Neural progenitor cell (in vitro differentiated cells): ENCODE results near the gene ARSB. TPM values are rescaled to one million over a fixed set of nuclear protein-coding genes. Genes with fewer than 3 reads are reported as not detected.
"Not testable (repeated sequence)": the region's sequence is repeated elsewhere in the genome, so short reads cannot be mapped to it uniquely, and the experiment has no call there.

Experiments used
- DNase-seq: peaks from one replicate; pipeline ENCODE4 v3.0.0-alpha.2; 2016; ENCODE audit warnings: low spot score
- H2AFZ ChIP-seq: fragments of 200-600 bp; sonication (generic); replicated peaks from 2 replicates; pipeline ENCODE4 v1.6.1; 2016; ENCODE audit warnings: antibody characterized with exemption
- H3F3A ChIP-seq: fragments of 200-600 bp; sonication (generic); 2 replicates; pipeline ENCODE4 v1.6.1; 2016; ENCODE audit warnings: antibody characterized with exemption, low read depth
- H3K27ac ChIP-seq: fragments of 200-600 bp; sonication (generic); 2 replicates; pipeline ENCODE4 v1.5.1; 2016; ENCODE audit warnings: mild to moderate bottlenecking
- H3K27me3 ChIP-seq: fragments of 200-600 bp; sonication (generic); 2 replicates; pipeline ENCODE4 v1.6.1; 2016; ENCODE audit warnings: mild to moderate bottlenecking, moderate library complexity
- H3K36me3 ChIP-seq: fragments of 200-600 bp; sonication (generic); 2 replicates; pipeline ENCODE4 v1.5.1; 2016
- H3K4me1 ChIP-seq: fragments of 200-600 bp; sonication (generic); 2 replicates; pipeline ENCODE4 v1.6.1; 2016; ENCODE audit warnings: mixed run types
- H3K4me2 ChIP-seq: fragments of 200-600 bp; sonication (generic); 2 replicates; pipeline ENCODE4 v1.6.1; 2016
- H3K4me3 ChIP-seq: fragments of 200-600 bp; sonication (generic); 2 replicates; pipeline ENCODE4 v1.5.1; 2016
- H3K79me2 ChIP-seq: fragments of 200-600 bp; sonication (generic); 2 replicates; pipeline ENCODE4 v1.6.1; 2016; ENCODE audit warnings: low read depth
- H3K9ac ChIP-seq: fragments of 200-600 bp; sonication (generic); 2 replicates; pipeline ENCODE4 v1.6.1; 2016
- H3K9me3 ChIP-seq: fragments of 200-600 bp; sonication (generic); 2 replicates; pipeline ENCODE4 v1.5.1; 2016; ENCODE audit warnings: low read depth
- H4K20me1 ChIP-seq: fragments of 200-600 bp; sonication (generic); 2 replicates; pipeline ENCODE4 v1.6.1; 2016; ENCODE audit warnings: low read depth
- H3K27ac Mint-ChIP-seq: 3 replicates; pipeline ENCODE4 v1.8.0; 2021; ENCODE audit warnings: mixed read lengths
- H3K27me3 Mint-ChIP-seq: 2 replicates; pipeline ENCODE4 v1.8.0; 2022; ENCODE audit warnings: low read depth, mild to moderate bottlenecking, inconsistent platforms, moderate library complexity, mixed read lengths; ENCODE audit not compliant: insufficient read depth
- H3K36me3 Mint-ChIP-seq: 3 replicates; pipeline ENCODE4 v1.8.0; 2021; ENCODE audit warnings: mixed read lengths
- H3K4me1 Mint-ChIP-seq: 3 replicates; pipeline ENCODE4 v1.8.0; 2021; ENCODE audit warnings: mixed read lengths
- H3K4me3 Mint-ChIP-seq: 3 replicates; pipeline ENCODE4 v1.8.0; 2021; ENCODE audit warnings: mild to moderate bottlenecking, moderate library complexity, mixed read lengths
- H3K9me3 Mint-ChIP-seq: 3 replicates; pipeline ENCODE4 v1.8.0; 2020; ENCODE audit warnings: mixed read lengths
- CTCF ChIP-seq: fragments of 200-600 bp; sonication (generic); IDR thresholded peaks from 2 replicates; pipeline ENCODE4 v1.5.1; 2017; ENCODE audit warnings: antibody characterized with exemption, mild to moderate bottlenecking
- EZH2 ChIP-seq: fragments of 200-600 bp; sonication (generic); IDR thresholded peaks from 2 replicates; pipeline ENCODE4 v1.6.1; 2017; ENCODE audit warnings: antibody characterized with exemption, mild to moderate bottlenecking, moderate library complexity
- EZH2phosphoT487 ChIP-seq: fragments of 200-600 bp; sonication (generic); IDR thresholded peaks from 2 replicates; pipeline ENCODE4 v1.6.1; 2017; ENCODE audit warnings: antibody characterized with exemption
- total RNA-seq: library from RNA; depleted of rRNA; stranded (reverse); fragments of >200 nt; gene quantifications from 2 replicates; pipeline ENCODE4 v1.2.3, GENCODE V29; 2015; ENCODE audit warnings: low replicate concordance

ARSB gene
- total RNA-seq, 1 donor from 2014 or later = 15.3 TPM

- Histone ChIP-seq H3K9me3 (no peaks in the 10 kb centered on the region), H3K27me3 (no peaks in the 10 kb centered on the region), H3K79me2 (no peaks in the 10 kb centered on the region), H4K20me1 (no peaks in the 10 kb centered on the region), H3K9ac (no peak overlapping the region), H3K36me3 (no peaks in the 10 kb centered on the region), H3F3A (no peaks in the 10 kb centered on the region), H3K4me2 (no peak overlapping the region), H3K4me1 (no peaks in the 10 kb centered on the region), H2AFZ (no peak overlapping the region), H3K27ac (no peak overlapping the region), H3K4me3 (no peak overlapping the region)
- DNase-seq = no peak
- Mint-ChIP-seq H3K4me3 (no peak overlapping the region), H3K27me3 (peaks cover 6% of the 10 kb centered on the region), H3K36me3 (peaks cover 12% of the 10 kb centered on the region), H3K27ac (no peak overlapping the region), H3K9me3 (peaks cover 32% of the 10 kb centered on the region), H3K4me1 (no peaks in the 10 kb centered on the region)
- TF ChIP-seq EZH2 (no peak), CTCF (no peak), EZH2phosphoT487 (no peak)
Observed at GRCh38 chr5:78858364-78858763, 126.7 kb downstream of the ARSB start.

GRCh38 chr5:78855026-78855425, 130.1 kb downstream of the ARSB start:
- Histone ChIP-seq H3K9me3 (no peaks in the 10 kb centered on the region), H3K36me3 (no peaks in the 10 kb centered on the region), H3K4me1 (no peaks in the 10 kb centered on the region), H3K79me2 (no peaks in the 10 kb centered on the region), H3K27me3 (no peaks in the 10 kb centered on the region), H3K4me2 (no peak overlapping the region), H3K9ac (no peak overlapping the region), H2AFZ (no peak overlapping the region), H3K4me3 (no peak overlapping the region), H3K27ac (no peak overlapping the region), H4K20me1 (no peaks in the 10 kb centered on the region), H3F3A (no peaks in the 10 kb centered on the region)
- no peak for DNase-seq
- H3K27me3 Mint-ChIP-seq = peaks cover 2% of the 10 kb centered on the region
- H3K9me3 Mint-ChIP-seq = peaks cover 14% of the 10 kb centered on the region
- no peaks in the 10 kb centered on the region for H3K4me1 Mint-ChIP-seq
- no peak for TF ChIP-seq CTCF
- TF ChIP-seq EZH2phosphoT487 = no peak
- no peak for TF ChIP-seq EZH2
- H3K4me3 Mint-ChIP-seq = no peak overlapping the region
- no peak overlapping the region for H3K27ac Mint-ChIP-seq
- H3K36me3 Mint-ChIP-seq = peaks cover 10% of the 10 kb centered on the region

- H3K4me1 Mint-ChIP-seq, H3K27me3 ChIP-seq, H3K4me3 Mint-ChIP-seq, H3K9ac ChIP-seq, H3K4me3 ChIP-seq, H3K79me2 ChIP-seq, H3K4me2 ChIP-seq, H3K27ac Mint-ChIP-seq, H4K20me1 ChIP-seq, H3K9me3 ChIP-seq, DNase-seq, H2AFZ ChIP-seq, H3K27me3 Mint-ChIP-seq, H3K36me3 Mint-ChIP-seq, H3K36me3 ChIP-seq, H3F3A ChIP-seq, H3K4me1 ChIP-seq, H3K27ac ChIP-seq: not testable (repeated sequence)
- peaks cover 14% of the 10 kb centered on the region for H3K9me3 Mint-ChIP-seq
Observed at GRCh38 chr5:78851891-78852290, 133.2 kb downstream of the ARSB start.

- Histone ChIP-seq H3K79me2 (no peaks in the 10 kb centered on the region), H3K4me3 (no peak overlapping the region), H3K4me1 (no peaks in the 10 kb centered on the region), H3K36me3 (no peaks in the 10 kb centered on the region), H3K4me2 (no peak overlapping the region), H3K27me3 (no peaks in the 10 kb centered on the region), H3K9ac (no peak overlapping the region), H3F3A (no peaks in the 10 kb centered on the region), H3K9me3 (no peaks in the 10 kb centered on the region), H4K20me1 (no peaks in the 10 kb centered on the region), H3K27ac (no peak overlapping the region), H2AFZ (no peak overlapping the region)
- Mint-ChIP-seq H3K9me3 (peaks cover 4% of the 10 kb centered on the region), H3K27me3 (no peaks in the 10 kb centered on the region), H3K4me3 (no peak overlapping the region), H3K27ac (no peak overlapping the region), H3K36me3 (peaks cover 2% of the 10 kb centered on the region), H3K4me1 (no peaks in the 10 kb centered on the region)
- TF ChIP-seq EZH2 = no peak
- no peak for TF ChIP-seq EZH2phosphoT487
- TF ChIP-seq CTCF = no peak
- DNase-seq = no peak
Observed at GRCh38 chr5:78845470-78845869, 139.6 kb downstream of the ARSB start.
